ENCODE data around the gene ZGPAT. TPM values are rescaled to one million over a fixed set of nuclear protein-coding genes. Genes with fewer than 3 reads are reported as not detected.
A peak's percentile ranks its signal among the peaks of the same experiment; 100 is the strongest.

ZGPAT gene
- total and polyA plus RNA-seq, 10 of the 15 experiments (the other 5 are each of a cell fraction or from before 2014, with no cell fraction given): 0.58 to 52.9 (median 18.0) TPM

DNA sequence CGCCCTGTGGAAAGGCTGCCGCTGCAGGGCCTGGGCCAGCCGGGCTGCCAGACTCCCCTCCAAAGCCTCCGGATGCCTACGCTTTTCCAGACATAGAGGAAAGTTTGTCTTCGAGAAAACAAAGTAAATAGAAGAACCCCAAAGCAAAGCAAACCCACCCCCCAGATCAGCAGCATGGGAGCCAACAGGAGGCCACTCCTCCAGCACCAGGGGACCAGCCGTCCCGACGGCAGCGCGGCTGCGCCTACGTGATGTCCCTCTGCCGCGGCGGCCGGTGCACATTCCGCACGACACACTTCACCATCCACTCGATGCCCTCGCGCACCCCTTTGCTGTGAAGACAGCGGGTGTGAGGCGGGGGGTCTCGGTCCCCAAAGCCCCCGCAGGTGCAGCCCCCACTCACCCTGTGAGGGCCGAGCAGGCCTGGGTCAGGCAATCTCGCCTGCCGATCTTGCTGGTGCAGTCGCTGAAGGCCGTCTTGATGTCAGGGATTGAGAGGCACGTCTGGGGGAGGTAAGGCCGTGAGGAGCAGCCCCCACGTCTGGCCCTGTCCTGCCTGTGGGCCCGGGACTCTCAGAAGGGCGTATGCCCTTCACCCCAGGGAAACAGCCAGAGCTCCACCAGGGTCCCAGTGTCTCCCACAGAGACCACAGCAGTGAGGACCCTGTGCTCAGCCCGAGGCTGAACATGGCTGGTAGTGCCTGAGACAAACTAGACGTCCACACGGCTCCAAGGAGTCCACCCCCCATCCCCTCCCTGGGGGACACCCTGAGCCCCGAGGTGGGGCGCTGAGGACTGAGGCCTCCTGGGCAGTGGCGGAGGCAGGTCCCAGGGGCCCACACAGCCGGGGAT lies 7.4 kb upstream of the ZGPAT start:
- FAIRE-seq: no peak
- Histone ChIP-seq H3K9ac (ENCODE audit: control insufficient read depth, insufficient read depth, low read length) (no peak overlapping the region), H3K4me1 (ENCODE audit: control insufficient read depth, insufficient read depth, low read length) (peaks cover 16% of the 10 kb centered on the region), H3K27ac (ENCODE audit: control insufficient read depth, insufficient read depth) (no peak overlapping the region), H3K79me2 (ENCODE audit: control insufficient read depth, insufficient read depth, low read length) (no peaks in the 10 kb centered on the region; the same call in 1 of the 2 replicates), H2AFZ (ENCODE audit: control insufficient read depth, low read depth, low read length) (no peak overlapping the region), H4K20me1 (ENCODE audit: control insufficient read depth, insufficient read depth) (no peaks in the 10 kb centered on the region), H3K27me3 (replicated peaks in 1 of 2; ENCODE audit: control insufficient read depth in 2 of 2, insufficient read depth in 2 of 2, low read length in 1 of 2) (no peaks in the 10 kb centered on the region), H3K4me3 (no peak overlapping the region), H3K4me2 (ENCODE audit: control insufficient read depth, insufficient read depth) (no peak overlapping the region), H3K36me3 (ENCODE audit: control insufficient read depth in 2 of 2, insufficient read depth in 2 of 2, low read length in 1 of 2) (peaks cover 3 to 5% of the 10 kb centered on the region in 2 experiments; a peak in 3 of 4 replicates), H3K9me3 (replicated peaks; ENCODE audit: control insufficient read depth, insufficient read depth, low read length) (no peaks in the 10 kb centered on the region)
- POLR2A ChIA-PET: interaction anchor here (0.6 kb wide), 1 partner anchor 191 kb away, joined by 4 read pairs; no protein-coding TSS in a partner anchor
- no peak for ATAC-seq
- CTCF ChIA-PET: no interaction called here
- in situ Hi-C loops (cut with MboI) (no loop called here), intact Hi-C loops (cut with micrococcal nuclease; ENCODE audit: unreplicated experiment) (no loop called here)
- SMC1A ChIA-PET (ENCODE audit: uncharacterized antibody, unreplicated experiment): no interaction called here
- RAD21 ChIA-PET (ENCODE audit: unreplicated experiment): no interaction called here
- no peak for DNase-seq (ENCODE audit: low read depth, low spot score)
- WGBS (ENCODE audit: insufficient coverage, insufficient replicate concordance, low lambda C conversion rate, missing lambda C conversion rate): 89% methylated on average over 42 of the region's 43 CpGs
- no TSS peak for BruUV-seq (replicated peaks)
- TF ChIP-seq, protein P1, sequence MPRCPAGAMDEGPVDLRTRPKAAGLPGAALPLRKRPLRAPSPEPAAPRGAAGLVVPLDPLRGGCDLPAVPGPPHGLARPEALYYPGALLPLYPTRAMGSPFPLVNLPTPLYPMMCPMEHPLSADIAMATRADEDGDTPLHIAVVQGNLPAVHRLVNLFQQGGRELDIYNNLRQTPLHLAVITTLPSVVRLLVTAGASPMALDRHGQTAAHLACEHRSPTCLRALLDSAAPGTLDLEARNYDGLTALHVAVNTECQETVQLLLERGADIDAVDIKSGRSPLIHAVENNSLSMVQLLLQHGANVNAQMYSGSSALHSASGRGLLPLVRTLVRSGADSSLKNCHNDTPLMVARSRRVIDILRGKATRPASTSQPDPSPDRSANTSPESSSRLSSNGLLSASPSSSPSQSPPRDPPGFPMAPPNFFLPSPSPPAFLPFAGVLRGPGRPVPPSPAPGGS (IDR thresholded peaks at IDR 0.05; ENCODE audit: borderline replicate concordance, insufficient read depth, low read depth, low read length, poor library complexity, severe bottlenecking): peak; percentile 13
- TF ChIP-seq IKZF2 (IDR thresholded peaks at IDR 0.05): no peak
- no peak for TF ChIP-seq ZNF384 (IDR thresholded peaks at IDR 0.05; ENCODE audit: borderline replicate concordance, low read depth, low read length)
- no peak for TF ChIP-seq ZBED1 (IDR thresholded peaks at IDR 0.05; ENCODE audit: borderline replicate concordance)
- TF ChIP-seq FOXK2 (IDR thresholded peaks at IDR 0.05): no peak
- TF ChIP-seq TCF12 (IDR thresholded peaks at IDR 0.05; ENCODE audit: low read depth, low read length): no peak
- peak; percentile 54; the same call in 1 of the 2 replicates for TF ChIP-seq POLR2A (IDR thresholded peaks at IDR 0.05; ENCODE audit: low read depth, low read length)
- TF ChIP-seq SPI1 (IDR thresholded peaks at IDR 0.05; ENCODE audit: borderline replicate concordance, insufficient read depth, low read depth, low read length): no peak

Data from GM12878 (cell line).